Glutamatergic neuron (in vitro differentiated cells): Measurements from ENCODE around the gene BORCS5. TPM values are rescaled to one million over a fixed set of nuclear protein-coding genes. Genes with fewer than 3 reads are reported as not detected.
"Not testable (repeated sequence)": the region's sequence is repeated elsewhere in the genome, so short reads cannot be mapped to it uniquely, and the experiment has no call there.

Experiments used
- DNase-seq: peaks from one replicate; pipeline ENCODE4 v3.0.0; 2022
- H3K27ac Mint-ChIP-seq: one replicate; pipeline ENCODE4 v1.8.0; 2020; ENCODE audit warnings: mild to moderate bottlenecking, mixed read lengths, inconsistent platforms; ENCODE audit not compliant: unreplicated experiment
- H3K27me3 Mint-ChIP-seq: one replicate; pipeline ENCODE4 v1.8.0; 2020; ENCODE audit warnings: mild to moderate bottlenecking, moderate library complexity, mixed read lengths, inconsistent platforms; ENCODE audit not compliant: unreplicated experiment
- H3K36me3 Mint-ChIP-seq: one replicate; pipeline ENCODE4 v1.8.0; 2020; ENCODE audit warnings: mild to moderate bottlenecking, mixed read lengths, inconsistent platforms; ENCODE audit not compliant: unreplicated experiment
- H3K4me1 Mint-ChIP-seq: one replicate; pipeline ENCODE4 v1.8.0; 2020; ENCODE audit warnings: mild to moderate bottlenecking, low read depth, mixed read lengths, inconsistent platforms; ENCODE audit not compliant: unreplicated experiment
- H3K4me3 Mint-ChIP-seq: one replicate; pipeline ENCODE4 v1.8.0; 2020; ENCODE audit warnings: mild to moderate bottlenecking, mixed read lengths, inconsistent platforms; ENCODE audit not compliant: unreplicated experiment
- H3K9me3 Mint-ChIP-seq: one replicate; pipeline ENCODE4 v1.8.0; 2020; ENCODE audit warnings: mild to moderate bottlenecking, moderate library complexity, mixed read lengths, inconsistent platforms; ENCODE audit not compliant: unreplicated experiment
- total RNA-seq: library from RNA; stranded (reverse); fragmentation: NEBNext Ultra II Directional; extraction: Animal tissue kit (Norgen Biotek cat#: 25700); gene quantifications from one replicate; pipeline ENCODE4 v1.2.1, GENCODE V29; 2021; ENCODE audit not compliant: unreplicated experiment
- TF ChIP-seq, protein P1 (sequence below): fragments of 200-600 bp; sonication (generic); IDR thresholded peaks from one replicate; pipeline ENCODE4 v1.5.0; 2021; ENCODE audit not compliant: partially characterized antibody, unreplicated experiment

BORCS5 gene
- total RNA-seq, 1 donor from 2014 or later = 30.2 TPM

DNA sequence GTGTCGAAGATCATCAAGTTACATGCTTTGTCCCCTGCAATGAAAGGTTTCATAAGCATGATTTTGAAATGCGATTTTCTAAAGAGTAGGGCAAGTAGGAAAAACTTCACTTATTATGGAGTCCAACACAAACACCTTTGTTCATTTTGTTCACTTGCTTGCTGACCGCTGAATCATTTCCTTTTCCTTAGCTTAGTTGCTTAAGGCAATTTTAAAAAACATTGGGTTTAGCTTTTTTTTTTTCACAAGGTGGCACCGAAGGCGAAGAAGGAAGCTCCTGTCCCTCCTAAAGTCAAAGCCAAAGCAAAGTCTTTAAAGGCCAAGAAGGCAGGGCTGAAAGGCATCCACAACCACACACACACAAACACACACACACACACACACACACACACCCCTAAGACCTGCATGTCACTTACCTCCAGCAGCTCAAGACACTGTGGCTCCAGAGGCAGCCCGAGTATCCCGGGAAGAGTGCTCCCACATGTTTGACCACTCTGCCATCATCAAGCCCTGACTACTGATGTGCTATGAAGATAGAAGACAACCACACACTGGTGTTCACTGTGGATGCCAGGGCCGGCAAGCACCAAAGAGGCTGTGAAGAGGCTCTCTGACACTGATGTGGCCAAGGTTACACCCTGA, 18.2 kb upstream of the BORCS5 start:
- no peaks in the 10 kb centered on the region for H3K4me1 Mint-ChIP-seq
- H3K9me3 Mint-ChIP-seq = no peaks in the 10 kb centered on the region
- no peak overlapping the region for H3K4me3 Mint-ChIP-seq
- TF ChIP-seq, protein P1, sequence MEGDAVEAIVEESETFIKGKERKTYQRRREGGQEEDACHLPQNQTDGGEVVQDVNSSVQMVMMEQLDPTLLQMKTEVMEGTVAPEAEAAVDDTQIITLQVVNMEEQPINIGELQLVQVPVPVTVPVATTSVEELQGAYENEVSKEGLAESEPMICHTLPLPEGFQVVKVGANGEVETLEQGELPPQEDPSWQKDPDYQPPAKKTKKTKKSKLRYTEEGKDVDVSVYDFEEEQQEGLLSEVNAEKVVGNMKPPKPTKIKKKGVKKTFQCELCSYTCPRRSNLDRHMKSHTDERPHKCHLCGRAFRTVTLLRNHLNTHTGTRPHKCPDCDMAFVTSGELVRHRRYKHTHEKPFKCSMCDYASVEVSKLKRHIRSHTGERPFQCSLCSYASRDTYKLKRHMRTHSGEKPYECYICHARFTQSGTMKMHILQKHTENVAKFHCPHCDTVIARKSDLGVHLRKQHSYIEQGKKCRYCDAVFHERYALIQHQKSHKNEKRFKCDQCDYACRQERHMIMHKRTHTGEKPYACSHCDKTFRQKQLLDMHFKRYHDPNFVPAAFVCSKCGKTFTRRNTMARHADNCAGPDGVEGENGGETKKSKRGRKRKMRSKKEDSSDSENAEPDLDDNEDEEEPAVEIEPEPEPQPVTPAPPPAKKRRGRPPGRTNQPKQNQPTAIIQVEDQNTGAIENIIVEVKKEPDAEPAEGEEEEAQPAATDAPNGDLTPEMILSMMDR = no peak
- H3K27me3 Mint-ChIP-seq = peaks cover 6% of the 10 kb centered on the region
- DNase-seq = no peak
- H3K27ac Mint-ChIP-seq = no peak overlapping the region
- no peaks in the 10 kb centered on the region for H3K36me3 Mint-ChIP-seq

DNA sequence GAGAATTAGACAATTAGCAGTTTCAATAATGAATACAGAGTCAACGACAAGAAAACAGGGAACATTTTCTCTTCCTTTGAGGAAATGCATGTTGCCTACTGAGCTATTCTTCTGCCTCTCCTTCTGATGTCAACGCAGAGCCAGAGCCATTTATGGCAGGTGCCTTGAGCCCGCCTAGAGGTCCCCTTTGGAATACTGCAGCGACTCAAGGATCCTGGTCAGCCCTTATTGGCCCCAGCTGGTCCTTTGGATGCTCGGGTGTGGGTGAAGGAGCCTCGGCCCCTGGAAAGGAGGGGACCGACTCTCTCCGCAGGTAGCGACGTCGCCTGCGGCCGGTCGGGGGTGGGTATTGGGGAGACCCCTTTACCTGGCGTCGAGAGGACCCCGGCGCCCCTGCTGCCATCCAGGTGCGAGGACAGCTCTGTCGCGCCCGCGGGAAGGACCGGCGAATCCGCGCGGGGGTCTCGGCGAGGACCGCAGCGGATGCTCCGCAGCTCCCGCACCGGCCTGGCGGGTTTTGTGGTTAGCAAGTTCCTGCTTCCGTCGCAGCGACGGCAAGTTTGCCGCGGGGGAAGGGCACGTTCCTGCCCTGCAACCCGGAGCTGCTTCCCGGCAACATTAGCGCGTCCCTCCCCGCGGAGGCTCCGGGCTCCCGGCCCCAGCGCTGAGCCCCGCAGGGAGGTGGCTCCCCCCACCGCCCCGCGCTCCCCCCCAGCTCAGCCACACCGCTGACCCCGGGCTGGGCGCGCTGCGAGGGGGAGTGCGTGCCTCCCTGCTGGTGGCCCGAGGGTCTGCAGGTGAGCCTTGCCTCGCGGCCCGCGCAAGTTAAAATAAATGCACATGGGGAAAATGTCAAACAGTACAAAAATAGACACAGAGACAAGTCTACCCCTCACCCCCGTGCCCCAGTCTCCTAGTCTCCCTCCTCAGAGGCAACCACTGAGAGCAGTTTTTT, 6.9 kb upstream of the BORCS5 start, which contains the start of gene MANSC1:
TSS of gene MANSC1 (minus strand) at position 532 of the 955 bp plus-strand sequence. CDS start 6,928 bp downstream, outside the sequence.
- H3K27me3 Mint-ChIP-seq = peaks cover 4% of the 10 kb centered on the region
- H3K4me3 Mint-ChIP-seq = peak within 1 kb of the TSS; percentile 79
- H3K4me1 Mint-ChIP-seq = no peaks in the 10 kb centered on the region
- H3K27ac Mint-ChIP-seq = no peak within 1 kb of the TSS
- H3K9me3 Mint-ChIP-seq = no peaks in the 10 kb centered on the region
- peak; percentile 69 for DNase-seq
- no peaks in the 10 kb centered on the region for H3K36me3 Mint-ChIP-seq
- TF ChIP-seq, protein P1 = peak; percentile 84

DNA sequence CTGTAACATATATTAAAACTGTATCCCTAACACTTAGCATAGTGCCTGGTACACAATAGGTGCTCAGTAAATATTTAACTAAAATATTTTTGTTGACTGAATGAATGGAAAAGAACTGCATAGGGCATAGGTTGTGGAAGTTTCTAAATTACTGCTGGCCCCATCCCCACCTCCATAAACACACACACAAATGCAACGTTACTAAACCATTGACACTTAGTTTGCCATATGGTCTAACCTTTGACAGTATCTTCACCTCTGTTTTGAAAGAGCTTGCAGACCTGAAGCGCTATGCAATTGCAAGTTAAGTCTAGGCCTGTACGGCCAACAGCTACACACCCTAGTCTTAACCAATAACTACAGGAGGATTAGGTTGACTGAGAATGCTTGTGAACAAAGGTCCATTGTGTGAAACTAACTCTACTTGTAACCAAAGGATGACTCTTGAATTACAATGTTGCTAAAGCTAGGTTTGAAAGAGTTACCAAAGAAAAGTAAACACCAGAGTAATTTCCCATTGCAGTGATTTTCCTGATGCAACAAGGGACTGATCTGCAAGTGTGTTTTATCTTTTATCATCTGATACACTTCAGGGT, 5.9 kb upstream of the BORCS5 start:
- no peak for DNase-seq
- H3K27ac Mint-ChIP-seq = no peak overlapping the region
- TF ChIP-seq, protein P1 = no peak
- H3K9me3 Mint-ChIP-seq = peaks cover 2% of the 10 kb centered on the region
- H3K36me3 Mint-ChIP-seq = no peaks in the 10 kb centered on the region
- H3K27me3 Mint-ChIP-seq = peaks cover 4% of the 10 kb centered on the region
- H3K4me3 Mint-ChIP-seq = peak overlapping the region; percentile 75
- no peaks in the 10 kb centered on the region for H3K4me1 Mint-ChIP-seq

DNA sequence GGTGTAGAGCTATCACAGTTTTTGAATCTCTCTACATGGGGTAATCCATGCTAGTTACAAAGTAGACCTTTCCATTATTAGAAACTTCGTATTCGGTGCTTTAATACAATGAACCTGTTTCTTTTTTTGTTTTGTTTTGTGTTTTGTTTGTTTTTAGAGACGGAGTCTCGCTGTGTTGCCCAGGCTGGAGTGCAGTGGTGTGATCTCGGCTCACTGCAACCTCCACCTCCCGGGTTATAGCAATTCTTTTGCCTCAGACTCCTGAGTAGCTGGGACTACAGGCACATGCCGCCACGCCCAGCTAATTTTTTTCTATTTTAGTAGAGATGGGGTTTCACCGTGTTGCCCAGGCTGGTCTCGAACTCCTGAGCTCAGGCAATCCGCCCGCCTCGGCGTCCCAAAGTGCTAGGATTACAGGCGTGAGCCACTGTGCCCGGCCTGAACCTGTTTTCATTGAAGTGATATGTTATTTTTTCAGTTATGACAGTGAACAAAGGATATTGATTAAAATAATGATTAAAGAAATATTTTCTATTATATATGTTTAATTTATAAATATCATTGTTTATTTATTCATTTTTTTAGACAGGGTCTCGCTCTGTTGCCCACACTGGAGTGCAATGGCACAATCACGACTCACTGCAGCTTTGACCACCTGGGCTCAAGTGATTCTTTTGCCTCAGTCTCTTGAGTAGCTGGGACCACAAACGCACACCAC, 5.3 kb upstream of the BORCS5 start:
- not testable (repeated sequence) for H3K27ac Mint-ChIP-seq, DNase-seq, H3K36me3 Mint-ChIP-seq, H3K27me3 Mint-ChIP-seq, H3K4me3 Mint-ChIP-seq, H3K9me3 Mint-ChIP-seq, H3K4me1 Mint-ChIP-seq

DNA sequence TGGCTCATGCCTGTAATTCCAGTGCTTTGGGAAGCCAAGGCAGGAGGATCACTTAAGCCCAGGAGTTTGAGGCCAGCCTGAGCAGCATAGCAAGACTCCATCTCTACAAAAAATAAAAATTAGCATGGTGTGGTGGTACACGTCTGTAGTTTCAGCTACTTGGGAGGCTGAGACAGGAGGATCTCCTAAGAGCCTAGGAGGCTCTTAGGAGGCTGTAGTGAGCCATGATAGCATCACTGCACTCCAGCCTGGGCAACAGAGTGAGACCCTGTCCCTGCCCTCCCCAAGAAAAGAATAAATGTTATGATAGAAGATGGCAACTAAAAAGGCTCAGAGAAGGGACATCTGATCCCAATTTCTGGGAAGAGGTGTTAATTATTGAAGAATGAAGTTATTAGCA, 3.6 kb upstream of the BORCS5 start:
- no peak for DNase-seq
- Mint-ChIP-seq H3K9me3 (peaks cover 9% of the 10 kb centered on the region), H3K4me1 (peaks cover 2% of the 10 kb centered on the region), H3K36me3 (no peaks in the 10 kb centered on the region), H3K27ac (no peak overlapping the region), H3K27me3 (peaks cover 8% of the 10 kb centered on the region), H3K4me3 (no peak overlapping the region)
- TF ChIP-seq, protein P1 = no peak
